ENCODE data around the gene CFDP1. TPM values are rescaled to one million over a fixed set of nuclear protein-coding genes. Genes with fewer than 3 reads are reported as not detected.

Gene CFDP1
- total and polyA plus RNA-seq, 2 of the 13 experiments (the other 11 are each of a cell fraction or from before 2014, with no cell fraction given): 78.6 to 153 TPM

DNA sequence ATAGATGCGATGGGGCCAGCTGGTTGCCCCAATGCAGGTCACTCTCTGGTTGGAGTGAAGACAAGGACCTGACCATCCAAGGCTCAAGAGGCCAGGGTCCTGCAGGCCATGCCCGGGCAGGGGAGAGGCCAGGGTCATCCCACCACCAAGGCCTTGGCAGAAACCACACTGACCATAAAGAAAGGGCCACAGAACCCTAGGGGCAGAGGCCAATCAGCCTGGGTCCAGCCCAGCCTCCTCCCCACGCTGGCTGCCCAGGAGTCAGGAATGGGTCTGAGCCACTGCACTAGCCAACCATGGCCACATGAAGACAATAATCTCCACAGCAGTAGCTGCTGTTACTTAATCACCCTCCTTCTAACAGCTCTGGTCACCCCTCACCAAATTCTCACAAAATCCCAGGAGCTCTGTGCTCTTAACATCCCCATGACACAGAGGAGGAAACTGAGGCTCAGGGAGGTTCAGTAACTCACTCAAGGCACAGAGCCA is 171.7 kb downstream of the CFDP1 start:
- Histone ChIP-seq H3K36me3 (replicated peaks in 1 of 2; ENCODE audit: control insufficient read depth in 1 of 2, insufficient read depth in 2 of 2, low read length in 2 of 2) (peaks cover 4 to 5% of the 10 kb centered on the region in 2 experiments; a peak in 1 of 5 replicates), H3K27ac (ENCODE audit: extremely low read length, insufficient read depth, low read length) (peak overlapping the region; percentile 61), H3K27me3 (ENCODE audit: control insufficient read depth in 1 of 2, insufficient read depth in 2 of 2, low read length in 2 of 2) (no peaks in the 10 kb centered on the region), H4K20me1 (ENCODE audit: insufficient read depth, low read length) (peaks cover 54% of the 10 kb centered on the region), H3K9me3 (ENCODE audit: low read length) (no peaks in the 10 kb centered on the region), H3K79me2 (ENCODE audit: insufficient read depth, low read length) (peaks cover 85% of the 10 kb centered on the region), H3K4me2 (ENCODE audit: low read depth, low read length) (peak overlapping the region; percentile 98), H3K4me3 (replicated peaks in 1 of 3; ENCODE audit: insufficient read depth in 1 of 3, low read depth in 2 of 3, low read length in 3 of 3) (peak overlapping the region in 1 of 3 experiments; percentile 96; a peak in 2 of 6 replicates), H3K9ac (ENCODE audit: insufficient read depth, low read depth, low read length) (peak overlapping the region; percentile 48), H3K4me1 (ENCODE audit: insufficient read depth, low read length) (peaks cover 76% of the 10 kb centered on the region), H2AFZ (ENCODE audit: low read length) (no peak overlapping the region)
- no peak for FAIRE-seq
- 0 out of 3 replicates have a peak, but pooled peaks have one; percentile 4 for ATAC-seq
- DNase-seq (ENCODE audit: low spot score): no peak
- intact Hi-C loops (cut with micrococcal nuclease; ENCODE audit: unreplicated experiment): loop anchor here (1.0 to 5.0 kb wide), 3 partner anchors 23 to 201 kb away; partner anchors contain the start of gene TMEM170A
- ChIA-PET POLR2A (interaction anchor here (1.1 to 9.3 kb wide), 7 partner anchors 10 to 172 kb away, joined by 7 to 151 read pairs (median 19); partner anchors contain the start of genes BCAR1 and CFDP1), CTCF (ENCODE audit: low intra/inter-chr PET ratio, low total read pairs) (no interaction called here)
- no TSS peak for BruUV-seq (replicated peaks)
- 71% methylated on average over 1 of the region's 3 CpGs for WGBS (ENCODE audit: low lambda C conversion rate)
- in situ Hi-C loops (cut with HindIII; ENCODE audit: extremely low pct_ligation_motif_present, low pct_unique_long_range_greater_than_20kb): no loop called here
- TF ChIP-seq RFX1 (IDR thresholded peaks at IDR 0.05) (no peak), ZNF577 (CRISPR knock-in tag; IDR thresholded peaks at IDR 0.05; ENCODE audit: borderline replicate concordance, low read depth) (no peak), ZNF598 (CRISPR knock-in tag; IDR thresholded peaks at IDR 0.05; ENCODE audit: borderline replicate concordance) (no peak), ZNF121 (CRISPR knock-in tag; IDR thresholded peaks at IDR 0.05) (no peak), ZNF629 (CRISPR knock-in tag; conservative IDR thresholded peaks at IDR 0.05) (peak; percentile 15; the same call in 1 of the 2 replicates), SNRNP70 (IDR thresholded peaks at IDR 0.05; ENCODE audit: low read depth, low read length) (no peak), KAT8 (CRISPR knock-in tag; IDR thresholded peaks at IDR 0.05) (no peak), ZNF709 (CRISPR knock-in tag; IDR thresholded peaks at IDR 0.05) (no peak), PITX1 (CRISPR knock-in tag; IDR thresholded peaks at IDR 0.05) (0 out of 2 replicates have a peak, but pooled peaks have one; percentile 16), SP140L (CRISPR knock-in tag; IDR thresholded peaks at IDR 0.05; ENCODE audit: borderline replicate concordance) (no peak), SMAD3 (CRISPR knock-in tag; IDR thresholded peaks at IDR 0.05) (no peak), MZF1 (CRISPR knock-in tag; IDR thresholded peaks at IDR 0.05; ENCODE audit: borderline replicate concordance) (no peak), ZFP36L1 (CRISPR knock-in tag; IDR thresholded peaks at IDR 0.05) (no peak)
- TF ChIP-seq, protein P1, sequence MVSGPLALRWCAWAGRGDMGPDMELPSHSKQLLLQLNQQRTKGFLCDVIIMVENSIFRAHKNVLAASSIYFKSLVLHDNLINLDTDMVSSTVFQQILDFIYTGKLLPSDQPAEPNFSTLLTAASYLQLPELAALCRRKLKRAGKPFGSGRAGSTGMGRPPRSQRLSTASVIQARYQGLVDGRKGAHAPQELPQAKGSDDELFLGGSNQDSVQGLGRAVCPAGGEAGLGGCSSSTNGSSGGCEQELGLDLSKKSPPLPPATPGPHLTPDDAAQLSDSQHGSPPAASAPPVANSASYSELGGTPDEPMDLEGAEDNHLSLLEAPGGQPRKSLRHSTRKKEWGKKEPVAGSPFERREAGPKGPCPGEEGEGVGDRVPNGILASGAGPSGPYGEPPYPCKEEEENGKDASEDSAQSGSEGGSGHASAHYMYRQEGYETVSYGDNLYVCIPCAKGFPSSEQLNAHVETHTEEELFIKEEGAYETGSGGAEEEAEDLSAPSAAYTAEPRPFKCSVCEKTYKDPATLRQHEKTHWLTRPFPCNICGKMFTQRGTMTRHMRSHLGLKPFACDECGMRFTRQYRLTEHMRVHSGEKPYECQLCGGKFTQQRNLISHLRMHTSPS (CRISPR knock-in tag; IDR thresholded peaks at IDR 0.05; ENCODE audit: low read depth): 0 out of 2 replicates have a peak, but pooled peaks have one; percentile 30
- TF ChIP-seq, protein P2, sequence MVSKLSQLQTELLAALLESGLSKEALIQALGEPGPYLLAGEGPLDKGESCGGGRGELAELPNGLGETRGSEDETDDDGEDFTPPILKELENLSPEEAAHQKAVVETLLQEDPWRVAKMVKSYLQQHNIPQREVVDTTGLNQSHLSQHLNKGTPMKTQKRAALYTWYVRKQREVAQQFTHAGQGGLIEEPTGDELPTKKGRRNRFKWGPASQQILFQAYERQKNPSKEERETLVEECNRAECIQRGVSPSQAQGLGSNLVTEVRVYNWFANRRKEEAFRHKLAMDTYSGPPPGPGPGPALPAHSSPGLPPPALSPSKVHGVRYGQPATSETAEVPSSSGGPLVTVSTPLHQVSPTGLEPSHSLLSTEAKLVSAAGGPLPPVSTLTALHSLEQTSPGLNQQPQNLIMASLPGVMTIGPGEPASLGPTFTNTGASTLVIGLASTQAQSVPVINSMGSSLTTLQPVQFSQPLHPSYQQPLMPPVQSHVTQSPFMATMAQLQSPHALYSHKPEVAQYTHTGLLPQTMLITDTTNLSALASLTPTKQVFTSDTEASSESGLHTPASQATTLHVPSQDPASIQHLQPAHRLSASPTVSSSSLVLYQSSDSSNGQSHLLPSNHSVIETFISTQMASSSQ (IDR thresholded peaks at IDR 0.05; ENCODE audit: low read depth): no peak
- TF ChIP-seq, protein P2 (CRISPR knock-in tag; IDR thresholded peaks at IDR 0.05; ENCODE audit: borderline replicate concordance): no peak; the same call in 1 of the 2 replicates
- TF ChIP-seq, protein P3, sequence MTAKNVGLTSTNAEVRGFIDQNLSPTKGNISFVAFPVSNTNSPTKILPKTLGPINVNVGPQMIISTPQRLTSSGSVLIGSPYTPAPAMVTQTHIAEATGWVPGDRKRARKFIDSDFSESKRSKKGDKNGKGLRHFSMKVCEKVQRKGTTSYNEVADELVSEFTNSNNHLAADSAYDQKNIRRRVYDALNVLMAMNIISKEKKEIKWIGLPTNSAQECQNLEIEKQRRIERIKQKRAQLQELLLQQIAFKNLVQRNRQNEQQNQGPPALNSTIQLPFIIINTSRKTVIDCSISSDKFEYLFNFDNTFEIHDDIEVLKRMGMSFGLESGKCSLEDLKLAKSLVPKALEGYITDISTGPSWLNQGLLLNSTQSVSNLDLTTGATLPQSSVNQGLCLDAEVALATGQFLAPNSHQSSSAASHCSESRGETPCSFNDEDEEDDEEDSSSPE (CRISPR knock-in tag; IDR thresholded peaks at IDR 0.05): no peak

Data from HepG2 (cell line).